Measurements from ENCODE around the gene SALL4.

DNA sequence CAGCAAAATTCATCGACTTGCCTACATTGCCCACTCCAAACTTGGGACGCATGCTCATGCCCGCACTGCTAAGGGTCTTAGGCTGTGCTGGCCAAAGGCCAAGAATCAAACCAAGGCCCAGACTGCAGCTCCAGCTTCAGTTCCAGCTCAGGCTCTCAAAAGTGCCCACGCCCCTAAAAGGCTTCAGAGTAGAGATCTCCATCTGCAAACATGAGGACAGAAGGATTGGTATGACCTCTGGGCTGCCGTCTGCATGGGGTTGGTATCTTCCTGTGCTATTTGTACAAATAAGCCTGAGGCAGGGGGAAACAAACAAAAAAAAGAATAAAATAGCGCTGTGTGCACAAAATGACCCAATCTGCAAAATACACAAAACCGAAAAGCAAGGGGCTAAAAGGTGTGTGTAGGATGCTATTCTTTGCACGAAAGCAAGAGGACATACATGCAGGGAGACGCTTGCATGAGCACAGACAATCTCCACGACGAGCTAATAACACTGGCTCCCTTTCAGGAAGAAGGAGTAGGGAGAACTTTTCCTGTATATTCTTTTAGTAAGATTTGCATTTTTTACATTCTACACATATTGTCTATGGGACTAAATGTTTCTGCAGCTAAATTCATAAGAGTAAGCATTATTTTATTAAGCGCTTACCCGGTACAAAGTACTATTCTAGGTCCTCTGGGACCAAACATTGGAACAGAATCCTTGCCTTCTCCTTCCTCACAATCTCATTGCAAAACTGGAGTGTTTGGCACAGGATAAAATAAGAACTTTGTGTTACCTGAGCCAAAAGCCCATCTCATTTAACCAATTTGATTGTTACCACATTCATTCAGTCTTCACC is 67.2 kb downstream of the SALL4 start:
- TF ChIP-seq, protein P1, sequence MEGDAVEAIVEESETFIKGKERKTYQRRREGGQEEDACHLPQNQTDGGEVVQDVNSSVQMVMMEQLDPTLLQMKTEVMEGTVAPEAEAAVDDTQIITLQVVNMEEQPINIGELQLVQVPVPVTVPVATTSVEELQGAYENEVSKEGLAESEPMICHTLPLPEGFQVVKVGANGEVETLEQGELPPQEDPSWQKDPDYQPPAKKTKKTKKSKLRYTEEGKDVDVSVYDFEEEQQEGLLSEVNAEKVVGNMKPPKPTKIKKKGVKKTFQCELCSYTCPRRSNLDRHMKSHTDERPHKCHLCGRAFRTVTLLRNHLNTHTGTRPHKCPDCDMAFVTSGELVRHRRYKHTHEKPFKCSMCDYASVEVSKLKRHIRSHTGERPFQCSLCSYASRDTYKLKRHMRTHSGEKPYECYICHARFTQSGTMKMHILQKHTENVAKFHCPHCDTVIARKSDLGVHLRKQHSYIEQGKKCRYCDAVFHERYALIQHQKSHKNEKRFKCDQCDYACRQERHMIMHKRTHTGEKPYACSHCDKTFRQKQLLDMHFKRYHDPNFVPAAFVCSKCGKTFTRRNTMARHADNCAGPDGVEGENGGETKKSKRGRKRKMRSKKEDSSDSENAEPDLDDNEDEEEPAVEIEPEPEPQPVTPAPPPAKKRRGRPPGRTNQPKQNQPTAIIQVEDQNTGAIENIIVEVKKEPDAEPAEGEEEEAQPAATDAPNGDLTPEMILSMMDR (IDR thresholded peaks at IDR 0.05): no peak
- no peak for TF ChIP-seq POLR2A (IDR thresholded peaks at IDR 0.05)
